ENCODE measurements around the gene CABCOCO1. TPM values are rescaled to one million over a fixed set of nuclear protein-coding genes. Genes with fewer than 3 reads are reported as not detected.

The CABCOCO1 gene
- total RNA-seq, 1 donor from 2014 or later, result not detected

GRCh38 chr10:61766927-61767326 is 104.2 kb downstream of the CABCOCO1 start:
- DNase-seq (no peak), ATAC-seq (ENCODE audit: low read depth) (no peak)
- no peaks in the 10 kb centered on the region for H3K9me3 Mint-ChIP-seq
- no peak for TF ChIP-seq CTCF (IDR thresholded peaks at IDR 0.05)
- H3K27ac Mint-ChIP-seq, result no peak overlapping the region
- intact Hi-C loops (cut with micrococcal nuclease), result no loop called here
- H3K36me3 Mint-ChIP-seq (ENCODE audit: low read depth), result no peaks in the 10 kb centered on the region
- CTCF ChIA-PET, result no interaction called here
- H3K27me3 Mint-ChIP-seq, result peaks cover 2% of the 10 kb centered on the region
- POLR2A ChIA-PET, result no interaction called here
- peaks cover 9% of the 10 kb centered on the region for H3K4me1 Mint-ChIP-seq
- no peak overlapping the region for H3K4me3 Mint-ChIP-seq

- Mint-ChIP-seq H3K9me3 (no peaks in the 10 kb centered on the region), H3K36me3 (ENCODE audit: low read depth) (no peaks in the 10 kb centered on the region), H3K27ac (no peak overlapping the region), H3K4me1 (no peaks in the 10 kb centered on the region), H3K27me3 (peaks cover 2% of the 10 kb centered on the region), H3K4me3 (no peak overlapping the region)
- TF ChIP-seq CTCF (IDR thresholded peaks at IDR 0.05), result no peak
- no peak for ATAC-seq (ENCODE audit: low read depth)
- CTCF ChIA-PET, result no interaction called here
- POLR2A ChIA-PET, result no interaction called here
- no peak for DNase-seq
- intact Hi-C loops (cut with micrococcal nuclease), result no loop called here
Measured at GRCh38 chr10:61774031-61774430, 111.3 kb downstream of the CABCOCO1 start.

GRCh38 chr10:61775111-61775510 is 112.4 kb downstream of the CABCOCO1 start:
- no peaks in the 10 kb centered on the region for H3K27me3 Mint-ChIP-seq
- intact Hi-C loops (cut with micrococcal nuclease), result no loop called here
- ATAC-seq (ENCODE audit: low read depth) (no peak), DNase-seq (no peak)
- no peaks in the 10 kb centered on the region for H3K36me3 Mint-ChIP-seq (ENCODE audit: low read depth)
- H3K9me3 Mint-ChIP-seq, result no peaks in the 10 kb centered on the region
- ChIA-PET POLR2A (no interaction called here), CTCF (no interaction called here)
- H3K4me1 Mint-ChIP-seq, result no peaks in the 10 kb centered on the region
- H3K27ac Mint-ChIP-seq, result no peak overlapping the region
- no peak overlapping the region for H3K4me3 Mint-ChIP-seq
- TF ChIP-seq CTCF (IDR thresholded peaks at IDR 0.05), result no peak

GRCh38 chr10:61776615-61777266 is 114.0 kb downstream of the CABCOCO1 start:
- Mint-ChIP-seq H3K27me3 (no peaks in the 10 kb centered on the region), H3K4me3 (no peak overlapping the region), H3K36me3 (ENCODE audit: low read depth) (no peaks in the 10 kb centered on the region), H3K27ac (no peak overlapping the region), H3K4me1 (no peaks in the 10 kb centered on the region), H3K9me3 (no peaks in the 10 kb centered on the region)
- no peak for ATAC-seq (ENCODE audit: low read depth)
- ChIA-PET POLR2A (no interaction called here), CTCF (no interaction called here)
- no peak for TF ChIP-seq CTCF (IDR thresholded peaks at IDR 0.05)
- no peak for DNase-seq
- intact Hi-C loops (cut with micrococcal nuclease), result no loop called here

GRCh38 chr10:61778137-61778536 is 115.4 kb downstream of the CABCOCO1 start:
- ChIA-PET CTCF (no interaction called here), POLR2A (no interaction called here)
- intact Hi-C loops (cut with micrococcal nuclease), result no loop called here
- Mint-ChIP-seq H3K27me3 (no peaks in the 10 kb centered on the region), H3K4me3 (no peak overlapping the region), H3K36me3 (ENCODE audit: low read depth) (no peaks in the 10 kb centered on the region), H3K9me3 (no peaks in the 10 kb centered on the region), H3K4me1 (no peaks in the 10 kb centered on the region), H3K27ac (no peak overlapping the region)
- ATAC-seq (ENCODE audit: low read depth), result no peak
- DNase-seq, result no peak
- TF ChIP-seq CTCF (IDR thresholded peaks at IDR 0.05), result no peak

All from activated B cell treated with CpG ODN at 0.5 μM for 24 hours (primary cell).